HG03108 (cell line): ENCODE measurements around the gene ZMYND15.

Source experiments
- ATAC-seq: cut with Tn5 transposase; IDR thresholded peaks from one replicate; pipeline ENCODE4 v1.9.1; 2021; ENCODE audit warnings: moderate library complexity; ENCODE audit not compliant: unreplicated experiment

The ZMYND15 gene

DNA sequence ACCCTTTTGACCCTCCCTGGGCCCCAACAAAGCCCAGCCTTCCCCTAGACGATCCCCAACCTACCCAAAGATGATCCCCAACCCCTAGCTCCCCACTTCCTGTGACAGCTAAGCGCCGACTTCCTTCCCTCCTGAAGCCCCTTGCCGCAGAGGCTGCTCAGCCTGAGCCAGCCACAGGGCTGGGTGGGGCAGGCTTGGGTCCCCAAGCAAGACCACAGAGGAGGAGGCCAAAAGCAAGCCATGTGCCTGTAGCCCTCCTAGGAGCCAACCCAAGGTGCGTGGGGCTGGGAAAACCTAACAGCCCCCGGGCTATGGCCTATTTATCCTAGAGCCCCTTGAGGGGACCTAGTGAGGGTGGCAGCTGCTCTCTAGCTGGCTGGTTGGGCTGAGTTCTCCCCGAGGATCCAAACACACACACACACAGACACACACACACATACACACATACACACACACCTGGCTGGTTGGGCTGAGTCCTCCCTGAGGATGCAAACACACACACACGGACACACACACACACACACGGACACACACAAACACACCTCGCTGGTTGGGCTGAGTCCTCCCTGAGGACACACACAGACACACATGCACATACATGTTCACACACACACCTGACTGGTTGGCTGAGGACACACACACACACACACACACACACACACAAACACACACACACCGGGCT is 24.4 kb upstream of the ZMYND15 start:
- ATAC-seq = no peak

DNA sequence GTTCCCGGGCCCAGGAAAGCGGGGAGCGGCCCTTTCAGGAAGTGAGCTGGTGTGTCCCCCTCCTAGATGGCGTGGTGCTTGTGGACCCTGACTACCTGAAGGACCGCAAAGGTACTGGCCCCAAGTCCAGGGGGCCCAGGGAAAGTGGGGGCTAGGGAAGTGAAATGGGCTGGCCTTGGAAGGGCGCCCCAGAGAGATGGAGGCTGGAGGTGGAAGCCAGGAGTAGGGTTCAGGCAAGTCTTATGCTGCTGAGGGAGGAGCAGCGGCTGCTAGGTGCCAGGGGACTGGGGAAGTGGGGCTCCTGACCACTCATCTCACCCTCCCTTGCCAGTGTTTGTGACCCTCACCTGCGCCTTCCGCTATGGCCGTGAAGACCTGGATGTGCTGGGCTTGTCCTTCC is 23.6 kb upstream of the ZMYND15 start:
- ATAC-seq = no peak

- ATAC-seq = no peak
Observed at GRCh38 chr17:4717791-4718190, 21.8 kb upstream of the ZMYND15 start.

DNA sequence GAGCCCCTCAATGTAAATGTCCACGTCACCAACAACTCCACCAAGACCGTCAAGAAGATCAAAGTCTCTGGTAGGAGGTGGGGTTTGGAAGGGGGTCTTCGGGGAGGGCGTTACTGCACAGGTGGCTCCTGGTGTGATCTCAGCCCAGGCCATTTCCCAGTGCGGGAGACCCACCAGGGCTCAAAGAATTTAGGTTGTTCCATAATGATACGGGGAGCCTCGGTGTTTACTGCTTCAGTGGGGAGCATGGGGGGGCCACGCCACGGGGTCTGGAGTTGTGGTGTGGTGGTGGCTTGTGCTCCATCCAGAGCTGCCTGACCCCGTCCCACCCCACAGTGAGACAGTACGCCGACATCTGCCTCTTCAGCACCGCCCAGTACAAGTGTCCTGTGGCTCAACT is 21.4 kb upstream of the ZMYND15 start:
- no peak for ATAC-seq

DNA sequence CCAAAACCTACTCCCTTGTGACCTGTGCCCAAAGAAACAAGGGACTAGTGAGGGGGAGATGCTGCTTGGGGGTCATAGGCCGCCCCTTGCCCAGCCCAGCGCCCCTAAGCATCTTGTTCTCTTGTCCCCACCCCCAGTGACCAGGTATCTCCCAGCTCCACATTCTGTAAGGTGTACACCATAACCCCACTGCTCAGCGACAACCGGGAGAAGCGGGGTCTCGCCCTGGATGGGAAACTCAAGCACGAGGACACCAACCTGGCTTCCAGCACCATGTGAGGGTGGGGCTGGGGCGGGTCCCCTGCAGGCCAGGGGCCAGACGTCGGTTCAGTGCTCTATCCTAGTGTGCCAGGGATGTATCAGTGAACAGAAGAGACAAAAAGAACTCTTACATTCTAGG is 20.5 kb upstream of the ZMYND15 start:
- ATAC-seq = no peak

GRCh38 chr17:4719684-4720221 is 19.9 kb upstream of the ZMYND15 start:
- ATAC-seq = no peak

- ATAC-seq = no peak
Observed at GRCh38 chr17:4720787-4721186, 18.8 kb upstream of the ZMYND15 start.

- no peak for ATAC-seq
Observed at GRCh38 chr17:4721203-4722135, 18.2 kb upstream of the ZMYND15 start.

DNA sequence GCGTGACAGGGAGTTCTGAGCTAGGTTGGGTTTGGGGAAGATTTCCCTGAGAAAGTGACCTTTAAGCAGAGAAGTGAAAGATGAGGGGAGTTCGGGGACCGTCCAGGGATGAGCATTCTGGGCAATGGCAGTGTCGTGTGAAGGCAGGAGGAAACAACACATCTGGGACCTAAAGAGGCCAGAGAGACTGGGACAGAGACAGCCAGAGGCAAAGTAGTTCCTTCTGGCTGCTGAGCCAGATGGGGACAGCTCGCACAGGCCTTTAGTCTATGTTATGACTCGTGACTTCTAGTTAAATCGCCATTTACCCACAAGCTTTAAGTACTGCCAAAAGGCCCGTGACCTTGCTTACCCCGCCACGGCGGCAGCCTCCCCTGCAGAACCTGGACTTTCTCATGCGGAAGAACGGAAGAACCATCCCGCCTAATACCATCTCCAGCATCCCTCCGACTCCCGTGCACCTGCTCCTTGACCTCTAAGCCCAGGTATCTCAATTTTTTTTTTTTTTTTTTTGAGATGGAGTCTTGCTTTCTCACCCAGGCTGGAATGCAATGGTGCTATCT is 16.9 kb upstream of the ZMYND15 start:
- ATAC-seq = no peak

DNA sequence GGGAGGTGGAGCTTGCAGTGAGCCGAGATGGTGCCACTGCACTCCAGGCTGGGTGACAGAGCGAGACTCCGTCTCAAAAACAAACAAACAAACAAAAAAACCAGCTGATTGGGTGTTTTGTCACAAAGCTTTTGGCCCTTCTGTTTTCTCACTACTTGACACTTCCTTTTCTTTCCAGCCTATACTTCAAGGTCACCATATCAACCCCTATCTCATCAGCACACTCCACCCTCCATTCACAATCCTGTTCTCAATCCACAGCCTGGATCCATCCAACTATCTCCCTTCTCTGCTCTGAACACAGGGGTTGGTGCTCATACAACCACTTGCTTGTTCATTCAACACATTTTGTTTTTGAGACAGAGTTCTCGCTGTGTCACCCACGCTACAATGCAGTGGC is 15.0 kb upstream of the ZMYND15 start:
- no peak for ATAC-seq

- no peak for ATAC-seq
Observed at GRCh38 chr17:4725646-4726310, 13.9 kb upstream of the ZMYND15 start.

- no peak for ATAC-seq
Observed at GRCh38 chr17:4728124-4728523, 11.5 kb upstream of the ZMYND15 start.

DNA sequence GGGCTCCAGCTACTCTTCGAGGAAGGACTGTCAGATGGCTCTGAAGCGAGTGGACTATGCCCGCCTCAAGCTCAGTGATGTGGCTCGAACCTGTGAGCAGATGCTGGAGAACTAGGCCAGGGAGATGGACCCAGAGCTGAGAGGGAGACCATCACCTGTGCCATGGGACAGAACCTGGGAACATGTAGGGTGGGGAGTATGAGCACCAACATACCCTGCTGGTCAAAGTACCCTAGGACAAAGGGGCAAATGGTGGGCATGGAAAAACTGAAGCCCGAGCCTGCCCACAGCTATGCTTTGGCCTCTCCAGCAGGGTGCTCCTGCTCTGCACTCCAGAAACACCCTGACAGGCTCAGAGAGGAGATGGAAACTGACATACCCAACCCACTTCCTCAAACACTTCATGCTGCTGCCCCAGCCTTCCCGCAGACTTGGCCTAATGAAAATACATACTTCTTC is 6.5 kb upstream of the ZMYND15 start:
- ATAC-seq = peak; percentile 33

GRCh38 chr17:4734857-4735475 is 4.7 kb upstream of the ZMYND15 start:
- no peak for ATAC-seq

DNA sequence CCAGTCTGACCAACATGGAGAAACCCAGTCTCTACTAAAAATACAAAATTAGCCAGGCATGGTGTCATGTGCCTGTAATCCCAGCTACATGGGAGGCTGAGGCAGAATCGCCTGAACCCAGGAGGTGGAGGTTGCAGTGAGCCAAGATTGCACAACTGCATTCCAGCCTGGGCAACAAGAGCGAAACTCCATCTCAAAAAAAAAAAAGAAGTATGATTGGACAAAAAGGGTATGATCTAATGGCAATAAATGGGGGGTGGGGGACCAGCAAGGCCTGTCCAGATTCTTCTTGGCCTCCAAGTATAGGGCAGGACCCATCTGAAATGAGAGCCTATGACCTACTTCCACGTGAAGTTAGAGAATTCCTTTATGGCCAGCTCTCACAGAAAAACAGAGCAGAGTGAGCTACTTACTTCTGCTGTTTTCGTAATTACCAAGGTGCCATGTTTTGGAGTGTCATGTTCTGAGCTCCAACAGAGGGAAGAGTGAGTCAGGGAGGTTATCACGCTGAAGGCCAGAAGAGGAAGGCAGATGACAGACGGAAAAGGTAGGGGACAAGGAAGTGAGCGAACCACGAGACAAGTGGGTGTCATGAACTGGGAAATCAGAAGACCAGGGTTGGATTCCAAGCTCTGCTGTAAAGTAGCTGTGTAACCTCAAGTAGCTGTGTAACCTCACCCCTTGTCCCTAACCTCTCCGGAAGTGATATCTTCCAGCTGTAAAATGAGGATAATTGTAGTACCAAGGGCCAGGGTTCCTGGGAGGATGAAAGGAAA is 3.6 kb upstream of the ZMYND15 start:
- ATAC-seq = no peak

- ATAC-seq = no peak
Observed at GRCh38 chr17:4738136-4739121, 1.2 kb upstream of the ZMYND15 start.

DNA sequence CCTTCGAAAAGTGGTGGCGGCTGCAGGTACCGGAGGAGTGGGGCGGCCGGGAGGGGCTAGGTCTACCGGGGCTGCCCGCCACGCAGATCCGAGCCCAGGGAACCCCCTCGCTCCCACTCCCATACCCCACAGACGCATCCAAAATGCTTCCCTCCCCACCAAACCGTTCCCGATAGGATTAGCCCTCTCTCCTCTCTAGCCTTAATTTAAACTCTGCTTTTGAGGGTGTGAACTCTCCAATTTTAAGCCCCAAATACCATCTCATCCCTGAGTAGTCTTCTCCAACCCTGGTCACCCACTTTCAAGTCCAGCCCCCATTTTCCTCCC is 355 bp downstream of the ZMYND15 start:
- no peak for ATAC-seq

DNA sequence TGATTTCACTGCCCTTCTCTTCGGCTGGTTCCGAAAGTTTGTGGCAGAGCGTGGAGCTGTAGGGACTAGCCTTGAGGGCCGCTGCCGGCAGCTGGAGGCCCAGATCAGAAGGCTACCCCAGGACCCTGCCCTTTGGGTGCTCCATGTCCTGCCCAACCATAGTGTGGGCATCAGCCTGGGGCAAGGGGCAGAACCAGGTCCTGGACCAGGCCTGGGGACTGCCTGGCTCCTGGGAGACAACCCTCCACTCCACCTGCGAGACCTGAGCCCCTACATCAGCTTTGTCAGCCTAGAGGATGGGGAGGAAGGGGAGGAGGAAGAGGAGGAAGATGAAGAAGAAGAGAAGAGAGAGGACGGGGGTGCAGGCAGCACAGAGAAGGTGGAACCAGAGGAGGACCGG is 951 bp downstream of the ZMYND15 start:
- ATAC-seq = no peak

DNA sequence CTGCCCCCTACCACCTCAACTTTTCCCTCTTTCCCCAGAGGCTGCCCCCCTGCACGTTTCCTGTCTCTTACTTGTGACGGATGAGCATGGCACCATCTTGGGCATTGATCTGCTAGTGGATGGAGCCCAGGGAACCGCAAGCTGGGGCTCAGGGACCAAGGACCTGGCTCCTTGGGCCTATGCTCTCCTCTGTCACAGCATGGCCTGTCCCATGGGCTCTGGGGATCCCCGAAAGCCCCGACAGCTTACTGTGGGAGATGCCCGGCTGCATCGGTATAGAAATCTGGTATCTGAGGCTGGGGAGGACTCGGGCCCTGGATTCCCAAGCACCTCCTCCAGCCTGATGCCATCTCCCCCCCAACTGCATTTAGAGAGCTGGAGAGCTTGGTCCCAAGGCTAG is 1.9 kb downstream of the ZMYND15 start:
- ATAC-seq = no peak
